ENCODE data around the gene SFMBT1.

The SFMBT1 gene

DNA sequence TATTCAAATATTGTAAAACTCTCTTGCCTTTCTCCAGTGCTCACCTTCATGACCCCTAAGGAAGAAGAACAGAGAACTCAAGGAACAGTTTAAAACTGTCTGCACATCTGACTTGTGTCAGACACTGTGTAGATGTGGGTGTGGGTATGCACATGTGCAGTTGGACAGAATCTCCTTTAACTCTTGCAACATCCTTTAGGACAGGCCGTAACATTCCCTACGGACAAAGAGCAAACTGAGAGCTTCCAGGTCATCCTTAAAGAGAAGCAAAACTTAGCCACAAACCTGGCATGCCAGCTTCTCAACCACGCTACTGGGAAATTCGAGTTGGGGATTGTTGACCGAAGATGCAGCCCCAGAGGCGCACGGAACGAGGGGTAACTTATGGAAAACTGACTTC, 4.1 kb upstream of the SFMBT1 start:
- CTCF ChIA-PET: no interaction called here

DNA sequence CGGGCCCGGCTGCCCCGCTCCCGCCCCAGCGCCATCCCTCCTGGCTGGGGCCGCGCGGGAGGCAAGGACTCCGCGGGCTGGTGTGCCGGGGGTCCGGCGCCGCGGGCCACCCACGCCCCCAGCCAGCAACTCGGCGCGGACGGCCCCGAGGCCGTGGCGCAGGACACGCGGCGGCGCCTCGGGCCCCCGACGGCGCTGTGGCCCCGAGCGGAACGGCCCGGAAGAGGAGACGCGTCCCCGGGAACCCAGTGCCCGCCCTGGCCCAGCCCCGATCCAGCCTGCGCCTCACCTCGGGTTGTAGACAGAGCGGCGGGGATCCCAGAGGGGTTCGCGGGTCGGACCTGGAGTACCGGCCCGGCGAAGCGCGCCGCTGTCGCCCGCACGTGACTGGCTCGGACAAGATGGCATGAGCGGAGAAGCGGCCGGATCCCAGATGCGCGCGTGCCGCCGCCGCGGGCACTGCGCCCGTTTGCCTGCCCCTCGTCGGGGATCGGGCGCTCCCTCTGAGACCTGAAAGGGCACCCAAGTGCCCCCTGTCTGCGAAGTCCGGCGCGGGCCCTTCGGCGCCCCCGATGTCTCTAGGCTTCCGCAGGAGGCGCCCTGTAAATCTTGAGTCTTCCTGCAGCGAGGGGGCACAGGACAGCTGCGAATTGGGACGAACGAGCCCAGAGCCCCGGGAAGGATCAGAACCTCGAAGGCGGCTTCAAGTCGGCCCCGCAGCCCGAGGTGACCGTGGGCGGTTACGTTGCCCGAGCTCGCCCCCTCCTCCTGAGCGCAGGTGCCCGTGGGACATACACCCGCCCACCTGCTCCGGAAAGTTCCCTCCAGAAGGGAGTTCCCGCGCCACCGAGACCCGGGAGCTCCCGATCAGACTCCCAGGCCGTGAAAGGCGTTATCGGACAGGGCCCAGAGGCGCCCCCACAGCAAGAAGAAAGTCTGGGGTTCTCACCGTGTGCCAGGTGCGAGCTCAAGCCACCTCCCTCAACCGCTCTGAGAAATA, 598 bp upstream of the SFMBT1 start:
- Histone ChIP-seq H3K9me3 (ENCODE audit: control insufficient read depth, insufficient read depth, low read depth, low read length) (no peaks in the 10 kb centered on the region), H3K4me1 (ENCODE audit: control insufficient read depth, insufficient read depth, low read length) (peaks cover 4% of the 10 kb centered on the region; the same call in 1 of the 2 replicates), H3K27ac (ENCODE audit: extremely low read depth, low read depth, low read length) (peak overlapping the region; percentile 94; the same call in 1 of the 2 replicates), H3K36me3 (ENCODE audit: control insufficient read depth in 2 of 2, insufficient read depth in 1 of 2, low read length in 2 of 2) (no peaks in the 10 kb centered on the region), H3K4me3 (ENCODE audit: low read depth, low read length) (peak overlapping the region; percentile 73)
- POLR2A ChIA-PET: no interaction called here
- CTCF ChIA-PET: interaction anchor here (0.6 to 0.7 kb wide), 2 partner anchors 60 to 108 kb away, joined by 3 read pairs; no protein-coding TSS in a partner anchor
- no peak for TF ChIP-seq ZNF132 (tag by site-specific recombination; IDR thresholded peaks at IDR 0.05; ENCODE audit: borderline replicate concordance)
- TF ChIP-seq ZNF335 (tag by site-specific recombination; conservative IDR thresholded peaks at IDR 0.05): 0 out of 2 replicates have a peak, but pooled peaks have one; percentile 6
- TF ChIP-seq, protein P1, sequence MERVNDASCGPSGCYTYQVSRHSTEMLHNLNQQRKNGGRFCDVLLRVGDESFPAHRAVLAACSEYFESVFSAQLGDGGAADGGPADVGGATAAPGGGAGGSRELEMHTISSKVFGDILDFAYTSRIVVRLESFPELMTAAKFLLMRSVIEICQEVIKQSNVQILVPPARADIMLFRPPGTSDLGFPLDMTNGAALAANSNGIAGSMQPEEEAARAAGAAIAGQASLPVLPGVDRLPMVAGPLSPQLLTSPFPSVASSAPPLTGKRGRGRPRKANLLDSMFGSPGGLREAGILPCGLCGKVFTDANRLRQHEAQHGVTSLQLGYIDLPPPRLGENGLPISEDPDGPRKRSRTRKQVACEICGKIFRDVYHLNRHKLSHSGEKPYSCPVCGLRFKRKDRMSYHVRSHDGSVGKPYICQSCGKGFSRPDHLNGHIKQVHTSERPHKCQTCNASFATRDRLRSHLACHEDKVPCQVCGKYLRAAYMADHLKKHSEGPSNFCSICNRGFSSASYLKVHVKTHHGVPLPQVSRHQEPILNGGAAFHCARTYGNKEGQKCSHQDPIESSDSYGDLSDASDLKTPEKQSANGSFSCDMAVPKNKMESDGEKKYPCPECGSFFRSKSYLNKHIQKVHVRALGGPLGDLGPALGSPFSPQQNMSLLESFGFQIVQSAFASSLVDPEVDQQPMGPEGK (tag by site-specific recombination; IDR thresholded peaks at IDR 0.05): no peak
- no peak for TF ChIP-seq ZNF138 (tag by site-specific recombination; IDR thresholded peaks at IDR 0.05; ENCODE audit: borderline replicate concordance)
- TF ChIP-seq ZNF2 (tag by site-specific recombination; IDR thresholded peaks at IDR 0.05): no peak
- TF ChIP-seq, protein P2, sequence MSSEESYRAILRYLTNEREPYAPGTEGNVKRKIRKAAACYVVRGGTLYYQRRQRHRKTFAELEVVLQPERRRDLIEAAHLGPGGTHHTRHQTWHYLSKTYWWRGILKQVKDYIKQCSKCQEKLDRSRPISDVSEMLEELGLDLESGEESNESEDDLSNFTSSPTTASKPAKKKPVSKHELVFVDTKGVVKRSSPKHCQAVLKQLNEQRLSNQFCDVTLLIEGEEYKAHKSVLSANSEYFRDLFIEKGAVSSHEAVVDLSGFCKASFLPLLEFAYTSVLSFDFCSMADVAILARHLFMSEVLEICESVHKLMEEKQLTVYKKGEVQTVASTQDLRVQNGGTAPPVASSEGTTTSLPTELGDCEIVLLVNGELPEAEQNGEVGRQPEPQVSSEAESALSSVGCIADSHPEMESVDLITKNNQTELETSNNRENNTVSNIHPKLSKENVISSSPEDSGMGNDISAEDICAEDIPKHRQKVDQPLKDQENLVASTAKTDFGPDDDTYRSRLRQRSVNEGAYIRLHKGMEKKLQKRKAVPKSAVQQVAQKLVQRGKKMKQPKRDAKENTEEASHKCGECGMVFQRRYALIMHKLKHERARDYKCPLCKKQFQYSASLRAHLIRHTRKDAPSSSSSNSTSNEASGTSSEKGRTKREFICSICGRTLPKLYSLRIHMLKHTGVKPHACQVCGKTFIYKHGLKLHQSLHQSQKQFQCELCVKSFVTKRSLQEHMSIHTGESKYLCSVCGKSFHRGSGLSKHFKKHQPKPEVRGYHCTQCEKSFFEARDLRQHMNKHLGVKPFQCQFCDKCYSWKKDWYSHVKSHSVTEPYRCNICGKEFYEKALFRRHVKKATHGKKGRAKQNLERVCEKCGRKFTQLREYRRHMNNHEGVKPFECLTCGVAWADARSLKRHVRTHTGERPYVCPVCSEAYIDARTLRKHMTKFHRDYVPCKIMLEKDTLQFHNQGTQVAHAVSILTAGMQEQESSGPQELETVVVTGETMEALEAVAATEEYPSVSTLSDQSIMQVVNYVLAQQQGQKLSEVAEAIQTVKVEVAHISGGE (tag by site-specific recombination; conservative IDR thresholded peaks at IDR 0.05; ENCODE audit: low read depth): no peak
- no peak for TF ChIP-seq ZNF549 (tag by site-specific recombination; IDR thresholded peaks at IDR 0.05)
- no peak for TF ChIP-seq SCRT1 (tag by site-specific recombination; IDR thresholded peaks at IDR 0.05; ENCODE audit: borderline replicate concordance)
- no peak for TF ChIP-seq ZNF623 (tag by site-specific recombination; IDR thresholded peaks at IDR 0.05)

More for the DNA sequence above, 4.1 kb upstream of the SFMBT1 start:
- H3K9me3 ChIP-seq (ENCODE audit: control insufficient read depth, insufficient read depth, low read depth, low read length): no peaks in the 10 kb centered on the region
- no peak for TF ChIP-seq ZNF610 (tag by site-specific recombination; IDR thresholded peaks at IDR 0.05; ENCODE audit: borderline replicate concordance)
- TF ChIP-seq ZBTB17 (tag by site-specific recombination; IDR thresholded peaks at IDR 0.05): no peak
- no peak for TF ChIP-seq ZNF792 (tag by site-specific recombination; IDR thresholded peaks at IDR 0.05)
- TF ChIP-seq RBAK (tag by site-specific recombination; IDR thresholded peaks at IDR 0.05): no peak
- TF ChIP-seq SCRT1 (tag by site-specific recombination; IDR thresholded peaks at IDR 0.05; ENCODE audit: borderline replicate concordance): no peak
- no peak for TF ChIP-seq ZNF24 (tag by site-specific recombination; IDR thresholded peaks at IDR 0.05)
- no peak for TF ChIP-seq SALL2 (tag by site-specific recombination; IDR thresholded peaks at IDR 0.05; ENCODE audit: borderline replicate concordance)
- TF ChIP-seq ZFP37 (tag by site-specific recombination; IDR thresholded peaks at IDR 0.05): no peak
- TF ChIP-seq, protein P3, sequence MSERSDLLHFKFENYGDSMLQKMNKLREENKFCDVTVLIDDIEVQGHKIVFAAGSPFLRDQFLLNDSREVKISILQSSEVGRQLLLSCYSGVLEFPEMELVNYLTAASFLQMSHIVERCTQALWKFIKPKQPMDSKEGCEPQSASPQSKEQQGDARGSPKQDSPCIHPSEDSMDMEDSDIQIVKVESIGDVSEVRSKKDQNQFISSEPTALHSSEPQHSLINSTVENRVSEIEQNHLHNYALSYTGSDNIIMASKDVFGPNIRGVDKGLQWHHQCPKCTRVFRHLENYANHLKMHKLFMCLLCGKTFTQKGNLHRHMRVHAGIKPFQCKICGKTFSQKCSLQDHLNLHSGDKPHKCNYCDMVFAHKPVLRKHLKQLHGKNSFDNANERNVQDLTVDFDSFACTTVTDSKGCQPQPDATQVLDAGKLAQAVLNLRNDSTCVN (tag by site-specific recombination; optimal IDR thresholded peaks at IDR 0.05): no peak
- TF ChIP-seq, protein P1 (tag by site-specific recombination; IDR thresholded peaks at IDR 0.05): no peak
- TF ChIP-seq GLI2 (tag by site-specific recombination; IDR thresholded peaks at IDR 0.05; ENCODE audit: borderline replicate concordance, low read depth): no peak
- no peak for TF ChIP-seq ZNF292 (tag by site-specific recombination; IDR thresholded peaks at IDR 0.05; ENCODE audit: borderline replicate concordance, low read depth)
- no peak for TF ChIP-seq ZNF596 (tag by site-specific recombination; IDR thresholded peaks at IDR 0.05)
- TF ChIP-seq, protein P4, sequence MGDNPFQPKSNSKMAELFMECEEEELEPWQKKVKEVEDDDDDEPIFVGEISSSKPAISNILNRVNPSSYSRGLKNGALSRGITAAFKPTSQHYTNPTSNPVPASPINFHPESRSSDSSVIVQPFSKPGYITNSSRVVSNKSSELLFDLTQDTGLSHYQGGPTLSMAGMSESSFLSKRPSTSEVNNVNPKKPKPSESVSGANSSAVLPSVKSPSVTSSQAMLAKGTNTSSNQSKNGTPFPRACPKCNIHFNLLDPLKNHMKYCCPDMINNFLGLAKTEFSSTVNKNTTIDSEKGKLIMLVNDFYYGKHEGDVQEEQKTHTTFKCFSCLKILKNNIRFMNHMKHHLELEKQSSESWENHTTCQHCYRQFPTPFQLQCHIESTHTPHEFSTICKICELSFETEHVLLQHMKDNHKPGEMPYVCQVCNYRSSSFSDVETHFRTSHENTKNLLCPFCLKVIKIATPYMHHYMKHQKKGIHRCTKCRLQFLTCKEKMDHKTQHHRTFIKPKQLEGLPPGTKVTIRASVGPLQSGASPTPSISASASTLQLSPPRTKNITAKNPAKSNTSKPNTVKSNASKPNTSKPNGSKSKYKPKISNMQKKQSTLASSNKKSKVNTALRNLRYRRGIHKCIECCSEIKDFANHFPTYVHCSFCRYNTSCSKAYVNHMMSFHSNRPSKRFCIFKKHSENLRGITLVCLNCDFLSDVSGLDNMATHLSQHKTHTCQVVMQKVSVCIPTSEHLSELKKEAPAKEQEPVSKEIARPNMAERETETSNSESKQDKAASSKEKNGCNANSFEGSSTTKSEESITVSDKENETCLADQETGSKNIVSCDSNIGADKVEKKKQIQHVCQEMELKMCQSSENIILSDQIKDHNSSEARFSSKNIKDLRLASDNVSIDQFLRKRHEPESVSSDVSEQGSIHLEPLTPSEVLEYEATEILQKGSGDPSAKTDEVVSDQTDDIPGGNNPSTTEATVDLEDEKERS (tag by site-specific recombination; IDR thresholded peaks at IDR 0.05): no peak
- no peak for TF ChIP-seq ZNF132 (tag by site-specific recombination; IDR thresholded peaks at IDR 0.05; ENCODE audit: borderline replicate concordance)
- no peaks in the 10 kb centered on the region for H3K36me3 ChIP-seq (ENCODE audit: control insufficient read depth in 2 of 2, insufficient read depth in 1 of 2, low read length in 2 of 2)
- no peaks in the 10 kb centered on the region for H3K4me1 ChIP-seq (ENCODE audit: control insufficient read depth, insufficient read depth, low read length)
- no peak overlapping the region for H3K4me3 ChIP-seq (ENCODE audit: low read depth, low read length)
- POLR2A ChIA-PET: no interaction called here
- H3K27ac ChIP-seq (ENCODE audit: extremely low read depth, low read depth, low read length): no peak overlapping the region

Measured in HEK293 (cell line).